ENCODE data around the gene MT1A.
A peak's percentile ranks its signal among the peaks of the same experiment; 100 is the strongest.
"Not testable (repeated sequence)": the region's sequence is repeated elsewhere in the genome, so short reads cannot be mapped to it uniquely, and the experiment has no call there.

Gene MT1A

DNA sequence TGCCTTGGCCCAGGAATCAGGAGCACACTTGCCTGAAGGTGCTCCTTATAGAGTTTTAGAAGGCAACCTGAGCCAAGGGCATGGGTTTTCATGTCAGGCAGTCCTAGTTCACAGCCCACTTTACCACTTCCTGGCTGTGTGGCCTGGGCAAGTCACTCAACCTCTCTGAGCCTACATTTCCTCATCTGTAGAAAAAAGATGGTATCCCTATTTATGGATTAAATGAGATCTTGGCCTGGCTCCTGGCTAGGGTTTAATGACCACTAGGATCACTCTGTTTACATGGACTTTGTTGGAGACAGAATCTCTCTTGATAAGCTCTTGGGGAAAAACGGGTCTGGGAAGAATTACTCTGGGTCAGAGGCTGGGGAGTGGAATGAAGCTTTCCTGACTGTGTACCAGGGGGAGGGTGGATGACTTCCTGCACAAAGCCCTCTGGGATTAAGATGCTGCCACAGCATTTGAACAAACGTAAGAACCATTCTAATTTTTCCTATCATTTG, 27.8 kb upstream of the MT1A start:
- no peak for DNase-seq

DNA sequence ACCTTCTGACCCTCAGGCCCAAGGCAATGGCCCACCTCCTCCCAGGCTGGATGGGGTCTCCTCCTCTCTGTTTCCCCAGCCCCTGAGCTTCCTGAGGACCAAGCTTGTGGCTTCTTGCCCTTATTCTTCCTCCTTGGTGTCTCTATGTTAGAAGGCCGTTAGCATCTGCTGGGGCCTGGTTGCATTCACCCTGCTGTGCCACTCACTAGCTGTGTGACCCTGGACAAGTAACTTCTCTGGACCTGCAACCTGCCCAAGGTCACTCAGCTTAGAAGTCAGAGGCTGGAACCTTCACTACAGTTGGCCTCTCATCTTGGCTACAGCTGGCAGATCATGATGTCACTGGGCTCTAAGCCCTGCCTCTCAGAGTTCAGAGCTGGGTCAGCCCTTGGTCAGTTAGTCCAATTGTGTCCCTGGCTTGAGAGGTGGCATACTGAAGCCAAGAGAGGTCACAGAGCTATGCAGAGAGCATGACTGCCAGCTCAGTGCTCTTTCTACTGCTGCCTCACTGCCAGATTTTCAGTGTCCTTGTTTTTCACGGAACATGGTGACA, 27.1 kb upstream of the MT1A start:
- no peak for DNase-seq

DNA sequence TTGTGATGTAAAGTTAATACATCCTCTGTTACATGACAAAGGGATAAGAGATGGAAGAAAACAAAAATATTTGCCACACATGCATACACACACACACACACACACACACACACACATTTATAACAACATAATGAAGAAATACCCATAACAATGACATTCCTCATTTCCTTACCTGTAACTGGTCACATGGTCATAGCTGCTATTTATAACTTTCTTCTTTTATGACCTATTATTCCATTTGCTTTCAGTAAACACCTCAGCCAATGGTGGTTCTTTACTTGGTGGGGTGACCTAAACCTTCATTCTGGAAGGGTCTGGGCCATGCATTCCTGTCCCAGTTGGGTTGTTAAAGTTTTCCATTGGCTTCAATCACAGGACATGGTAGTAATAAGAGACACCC, 24.8 kb upstream of the MT1A start:
- no peak for DNase-seq

DNA sequence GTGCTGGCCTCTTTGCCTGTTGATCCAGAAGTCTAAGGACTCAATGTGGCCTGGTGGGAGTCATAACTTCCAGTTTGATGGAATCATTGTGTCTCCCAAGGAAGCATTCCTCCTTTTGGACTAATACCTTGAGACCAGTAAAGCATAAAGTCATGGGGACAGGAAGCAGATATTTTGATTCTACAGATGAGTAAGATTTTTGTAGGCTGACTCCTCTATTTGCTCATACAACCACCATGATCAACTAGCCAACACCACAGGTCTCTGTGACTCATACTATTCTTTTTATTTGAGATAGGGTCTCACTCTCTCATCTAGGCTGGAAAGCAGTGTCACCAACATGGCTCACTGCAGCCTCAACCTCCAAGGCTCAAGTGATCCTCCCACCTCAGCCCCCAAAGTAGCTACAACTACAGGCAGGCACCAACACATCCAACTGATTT, 23.9 kb upstream of the MT1A start:
- no peak for DNase-seq

DNA sequence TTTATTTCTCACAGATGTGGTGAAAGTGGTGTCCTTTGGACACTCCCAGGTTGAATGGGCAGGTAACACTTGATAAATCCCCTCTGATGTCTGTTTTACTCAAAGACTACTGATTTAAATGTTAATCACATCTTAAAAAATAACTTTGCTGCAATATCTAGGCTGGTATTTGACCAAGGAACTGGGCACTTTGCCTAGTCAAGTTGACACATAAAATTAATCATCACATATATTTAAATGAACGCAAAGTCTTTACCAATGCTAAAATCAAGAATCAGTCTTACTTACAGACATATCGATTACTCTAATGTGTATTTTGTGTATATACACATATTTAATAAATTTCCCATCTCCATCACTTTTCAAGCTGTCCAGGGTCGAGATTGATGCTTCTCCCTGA, 23.1 kb upstream of the MT1A start:
- DNase-seq, result no peak

DNA sequence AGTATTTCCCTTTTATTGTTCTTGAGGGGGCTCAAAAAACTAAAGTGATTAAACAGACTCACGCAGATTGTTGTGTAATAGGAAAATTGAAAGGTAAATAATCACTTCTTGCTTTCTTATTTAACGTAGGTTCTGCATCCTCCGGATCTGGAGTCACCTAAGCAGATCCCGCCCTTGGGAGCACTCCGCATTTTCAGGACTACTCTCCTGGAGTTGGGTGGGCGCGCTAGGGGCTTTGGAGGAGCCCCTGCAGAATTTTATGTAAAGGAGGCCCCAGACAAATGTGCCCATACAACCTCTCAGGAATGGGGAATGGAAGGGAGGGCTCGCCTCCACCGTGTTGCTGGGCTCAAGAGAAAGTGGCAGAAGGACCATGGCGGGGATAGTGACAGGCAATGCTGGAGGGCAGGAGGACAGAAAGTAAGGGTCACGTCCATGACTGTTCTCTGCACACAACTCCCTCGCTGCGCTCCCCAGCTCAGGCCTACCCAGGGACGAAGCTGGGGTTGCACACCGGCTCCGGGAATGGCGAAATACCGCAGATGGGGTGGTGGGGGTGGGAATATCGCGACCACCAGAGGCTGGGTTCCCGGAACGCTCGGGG, 21.8 kb upstream of the MT1A start:
- no peak for DNase-seq

DNA sequence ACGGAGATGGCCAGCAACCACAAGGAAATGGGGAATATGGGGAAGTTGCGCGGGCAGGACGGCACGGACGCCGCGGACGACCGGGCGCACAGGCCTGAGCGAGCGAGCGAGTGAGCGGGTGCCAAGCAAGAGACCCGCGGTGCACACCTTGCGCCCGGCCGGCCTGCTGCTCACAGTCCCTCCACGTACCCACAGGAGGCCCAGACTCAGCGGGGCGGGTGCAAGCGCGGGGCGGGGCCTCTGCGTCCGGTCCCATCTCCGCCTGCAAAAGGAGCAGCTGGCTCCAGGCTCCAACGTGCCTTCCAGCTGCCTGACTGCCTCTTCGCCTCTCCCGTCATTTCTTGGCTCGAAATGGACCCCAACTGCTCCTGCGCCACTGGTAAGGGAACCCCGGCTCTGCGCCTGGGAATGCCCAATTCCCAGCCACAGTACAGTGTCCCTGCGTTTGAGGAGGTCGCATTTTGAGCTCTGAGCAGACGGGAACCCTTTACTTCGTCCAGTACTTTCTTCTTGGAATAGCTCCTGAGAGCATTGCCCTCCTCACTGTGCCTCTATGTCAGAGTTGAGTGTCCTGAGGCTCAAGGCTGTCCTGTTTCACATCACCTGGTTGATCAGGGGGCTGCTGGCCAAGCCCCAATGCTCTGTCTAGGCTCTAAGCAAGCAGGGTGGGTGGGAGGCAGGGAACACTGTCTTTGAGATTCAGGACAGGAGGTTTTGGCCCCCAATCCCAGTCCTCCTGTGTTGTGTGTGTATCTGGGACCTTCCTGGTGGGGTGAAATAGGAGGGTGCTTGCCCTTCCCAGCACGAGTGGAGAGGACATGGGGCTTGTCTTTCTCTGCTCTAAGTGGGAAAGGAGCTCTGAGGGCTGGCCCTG, 21.0 kb upstream of the MT1A start:
- DNase-seq, result peak; percentile 67

DNA sequence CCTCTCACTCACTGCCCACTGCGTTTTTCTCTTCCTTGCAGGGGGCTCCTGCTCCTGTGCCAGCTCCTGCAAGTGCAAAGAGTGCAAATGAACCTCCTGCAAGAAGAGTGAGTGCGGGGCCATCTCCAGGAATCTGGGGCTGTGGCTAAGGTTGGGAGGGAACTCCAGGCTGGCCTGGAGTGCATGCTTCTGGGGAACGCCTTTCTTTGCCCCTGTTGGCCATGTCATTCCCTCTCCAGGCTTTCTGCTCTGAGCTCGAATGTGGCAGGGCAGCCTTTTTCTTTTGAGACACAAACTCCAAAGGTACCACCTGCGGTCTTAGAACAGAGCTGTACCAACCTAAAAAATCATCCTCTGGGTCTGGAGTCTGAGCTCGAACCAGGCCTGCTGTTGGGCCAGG, 20.3 kb upstream of the MT1A start:
- DNase-seq, result no peak

DNA sequence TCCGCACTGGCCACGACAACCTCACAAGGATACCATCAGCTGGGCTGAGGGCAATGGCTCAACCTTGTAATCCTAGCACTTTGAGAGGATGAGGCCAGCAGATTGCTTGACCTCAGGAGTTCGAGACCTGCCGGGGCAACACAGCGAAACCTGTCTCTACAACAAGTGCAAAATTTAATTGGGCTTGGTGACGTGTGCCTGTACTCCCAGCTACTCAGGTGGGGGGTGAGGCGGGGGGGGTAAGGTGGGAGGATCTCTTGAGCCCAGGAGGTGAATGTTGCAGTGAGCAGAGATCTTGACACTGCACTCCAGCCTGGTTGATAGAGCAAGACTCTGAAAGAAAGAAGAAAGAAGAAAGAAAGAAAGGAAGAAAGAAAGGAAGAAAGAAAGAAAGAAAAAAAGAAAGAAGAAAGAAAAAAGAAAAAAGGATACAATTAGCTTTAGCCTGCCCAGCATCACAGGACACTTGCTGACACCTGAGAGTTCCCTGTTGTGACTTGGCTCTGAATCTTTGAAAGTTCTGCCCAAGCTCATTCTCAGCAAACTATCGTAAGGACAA, 18.0 kb upstream of the MT1A start:
- DNase-seq, result no peak

DNA sequence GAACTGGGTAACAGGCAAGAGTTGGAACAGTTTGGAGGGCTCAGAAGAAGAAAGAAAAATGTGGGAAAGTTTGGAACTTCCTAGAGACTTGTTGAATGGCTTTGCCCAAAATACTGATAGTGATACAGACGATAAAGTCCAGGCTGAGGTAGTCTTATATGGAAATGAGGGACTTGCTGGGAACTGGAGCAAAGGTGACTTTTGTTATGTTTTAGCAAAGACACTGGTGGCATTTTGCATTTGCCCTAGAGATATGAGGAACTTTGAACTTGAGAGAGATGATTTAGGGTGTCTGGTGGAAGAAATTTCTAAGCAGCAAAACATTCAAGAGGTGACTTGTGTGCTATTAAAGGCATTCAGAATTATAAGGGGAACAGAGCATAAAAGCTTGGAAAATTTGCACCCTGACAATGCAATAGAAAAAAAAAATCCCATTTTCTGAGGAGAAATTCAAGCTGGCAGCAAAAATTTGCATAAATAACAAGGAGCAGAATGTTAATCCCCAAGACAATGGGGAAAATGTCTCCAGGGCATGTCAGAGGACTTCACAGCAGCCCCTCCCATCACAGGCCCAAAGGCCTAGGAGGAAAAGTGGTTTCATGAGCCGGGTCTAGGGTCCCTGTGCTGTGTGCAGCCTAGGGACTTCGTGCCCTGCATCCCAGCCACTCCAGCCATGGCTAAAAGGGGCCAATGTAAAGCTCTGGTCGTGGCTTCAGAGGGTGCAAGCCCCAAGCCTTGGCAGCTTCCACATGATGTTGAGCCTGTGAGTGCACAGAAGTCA, 16.6 kb upstream of the MT1A start:
- DNase-seq, result not testable (repeated sequence)

DNA sequence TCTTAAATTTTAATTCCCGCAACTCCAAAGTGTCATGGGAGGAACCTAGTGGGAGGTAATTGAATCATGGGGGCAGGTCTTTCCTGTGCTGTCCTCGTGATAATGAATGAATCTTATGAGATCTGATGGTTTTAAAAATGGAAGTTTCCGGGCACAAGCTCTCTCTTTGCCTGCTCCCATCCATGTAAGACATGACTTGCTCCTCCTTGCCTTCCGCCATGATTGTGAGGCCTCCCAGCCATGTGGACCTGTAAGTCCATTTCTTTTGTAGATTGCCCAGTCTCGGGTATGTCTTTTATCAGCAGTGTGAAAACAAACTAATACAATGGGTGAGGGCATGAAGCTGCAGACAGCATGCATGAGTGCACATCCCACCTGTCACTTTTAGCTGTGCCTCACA, 15.3 kb upstream of the MT1A start:
- not testable (repeated sequence) for DNase-seq

DNA sequence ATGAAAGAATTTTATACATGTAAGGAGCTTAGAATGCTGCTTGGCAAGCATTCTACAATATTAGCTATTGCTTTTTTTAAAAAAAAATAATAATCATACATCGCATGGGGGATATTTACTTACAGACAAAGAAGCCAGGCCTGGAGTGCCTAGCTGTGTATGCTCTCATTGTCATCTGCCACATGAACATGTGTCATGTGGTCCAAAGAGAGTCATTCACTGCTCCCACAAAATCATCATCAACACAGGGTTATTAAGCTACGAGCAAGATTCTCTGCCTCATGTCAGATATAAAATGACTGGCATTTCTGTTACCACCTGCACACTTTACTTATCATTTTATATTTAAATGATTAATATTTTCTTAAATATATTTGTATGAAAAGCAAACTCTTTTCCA, 14.8 kb upstream of the MT1A start:
- DNase-seq, result no peak

DNA sequence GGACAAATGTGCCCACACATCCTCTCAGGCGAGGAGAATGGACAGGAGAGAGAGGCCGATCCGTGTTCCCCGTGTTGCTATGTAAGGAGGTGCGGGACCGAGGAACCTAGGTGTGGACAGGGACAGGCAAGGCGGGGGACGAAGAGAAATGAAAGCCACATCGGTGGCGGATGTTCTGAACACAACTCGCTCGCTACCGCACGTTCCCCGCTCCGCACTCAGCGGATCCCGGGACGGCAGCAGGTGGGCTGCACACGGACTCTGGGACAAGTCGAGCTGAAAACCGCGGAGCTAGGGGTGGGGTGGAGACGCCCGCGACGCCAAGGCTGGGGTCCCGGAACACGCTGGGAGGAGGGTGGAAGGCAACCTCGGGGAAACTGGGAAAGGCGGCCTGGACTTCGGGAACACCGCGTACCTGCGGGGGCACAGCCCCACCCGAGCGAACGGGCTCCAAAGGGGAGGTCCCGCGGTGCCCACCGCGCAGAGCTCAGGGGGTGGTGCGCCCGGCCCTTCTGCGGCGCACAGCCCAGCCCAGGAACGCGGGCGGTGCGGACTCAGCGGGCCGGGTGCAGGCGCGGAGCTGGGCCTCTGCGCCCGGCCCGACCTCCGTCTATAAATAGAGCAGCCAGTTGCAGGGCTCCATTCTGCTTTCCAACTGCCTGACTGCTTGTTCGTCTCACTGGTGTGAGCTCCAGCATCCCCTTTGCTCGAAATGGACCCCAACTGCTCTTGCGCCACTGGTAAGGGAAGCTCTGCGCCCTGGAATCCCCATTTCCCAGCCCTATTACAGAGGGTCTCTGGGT, 13.1 kb upstream of the MT1A start, which contains the start of gene MT1E:
TSS of gene MT1E (plus strand) at position 642 of the 803 bp plus-strand sequence. CDS start at position 713, 71 bp downstream.
- peak; percentile 79 for DNase-seq

DNA sequence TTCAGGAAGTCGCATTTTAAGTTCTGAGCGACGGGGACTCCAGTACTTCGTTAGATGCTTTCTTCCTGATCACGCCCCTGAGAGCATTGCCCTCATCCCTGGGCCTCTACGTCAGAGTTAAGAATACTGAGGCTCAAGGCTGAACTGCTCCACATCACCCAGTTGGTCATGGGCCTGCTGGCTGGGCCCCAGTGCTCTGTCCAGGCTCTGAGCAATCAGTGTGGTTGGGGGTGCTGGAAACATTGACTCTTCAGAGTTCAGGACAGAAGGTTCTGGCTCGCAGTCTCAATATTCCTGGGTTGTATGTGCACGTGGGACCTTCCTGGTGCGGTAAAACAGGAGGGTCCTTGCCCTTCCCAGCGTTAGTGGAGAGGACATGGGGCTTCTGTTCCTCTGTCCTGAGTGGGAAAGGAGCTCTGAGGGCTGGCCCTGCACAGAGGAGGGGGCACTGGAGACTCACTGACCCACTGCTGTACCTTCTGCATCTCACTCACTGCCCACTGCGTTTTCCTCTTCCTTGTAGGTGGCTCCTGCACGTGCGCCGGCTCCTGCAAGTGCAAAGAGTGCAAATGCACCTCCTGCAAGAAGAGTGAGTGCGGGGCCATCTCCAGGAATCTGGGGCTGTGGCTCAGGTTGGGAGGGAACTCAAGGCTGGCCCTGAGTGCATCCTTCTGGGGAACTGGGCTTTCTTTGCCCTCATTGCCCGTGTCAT, 12.4 kb upstream of the MT1A start:
- DNase-seq, result no peak

DNA sequence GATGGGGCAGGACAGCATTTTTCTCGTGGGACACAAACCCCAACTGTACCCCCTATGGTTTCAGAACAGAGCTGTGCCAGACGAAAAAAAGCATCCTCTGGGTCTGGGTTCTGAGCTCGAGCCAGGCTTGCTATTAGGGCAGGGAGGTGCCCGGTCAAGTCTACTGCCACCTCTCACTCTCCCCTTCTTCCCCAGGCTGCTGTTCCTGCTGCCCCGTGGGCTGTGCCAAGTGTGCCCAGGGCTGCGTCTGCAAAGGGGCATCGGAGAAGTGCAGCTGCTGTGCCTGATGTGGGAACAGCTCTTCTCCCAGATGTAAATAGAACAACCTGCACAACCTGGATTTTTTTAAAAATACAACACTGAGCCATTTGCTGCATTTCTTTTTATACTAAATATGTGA, 11.8 kb upstream of the MT1A start:
- DNase-seq, result no peak

DNA sequence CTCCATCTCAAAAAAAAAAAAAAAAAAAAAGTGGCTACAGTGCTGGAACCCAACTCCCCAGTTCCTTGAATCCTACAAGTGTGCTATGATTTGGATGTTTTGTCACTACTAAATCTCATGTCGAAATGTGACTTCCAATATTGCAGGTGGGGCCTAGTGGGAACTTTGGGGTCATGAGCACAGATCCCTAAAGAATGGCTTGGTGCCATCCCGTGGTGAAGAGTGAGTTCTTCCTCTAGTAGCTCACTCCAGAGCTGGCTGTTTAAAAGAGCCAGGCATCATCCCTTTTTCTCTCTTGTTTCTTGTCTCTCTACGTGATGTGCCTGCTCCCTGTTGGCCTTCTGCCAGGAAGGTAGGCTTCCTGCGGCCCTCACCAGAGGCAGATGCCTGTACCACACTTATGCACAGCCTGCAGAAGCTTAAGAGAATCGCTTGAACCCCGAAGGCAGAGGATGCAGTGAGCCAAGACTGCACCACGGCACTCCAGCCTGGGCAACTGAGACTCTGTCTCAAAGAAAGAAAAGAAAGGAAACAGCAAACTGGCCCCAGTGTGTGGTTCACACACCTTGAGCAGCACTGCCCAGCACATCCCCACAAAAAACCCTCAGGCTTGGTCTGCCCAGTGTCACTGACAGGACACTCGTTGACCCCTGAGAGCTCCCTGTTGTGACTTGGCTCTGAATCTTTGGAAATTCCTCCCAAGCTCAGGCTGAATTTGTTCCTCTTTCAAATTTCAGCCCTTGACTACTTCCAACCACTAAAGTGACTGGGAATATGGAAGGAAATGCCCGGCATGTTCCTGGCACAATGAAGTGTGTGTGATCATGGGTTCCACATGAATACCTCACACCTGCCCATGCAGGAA, 9.7 kb upstream of the MT1A start:
- DNase-seq, result no peak

DNA sequence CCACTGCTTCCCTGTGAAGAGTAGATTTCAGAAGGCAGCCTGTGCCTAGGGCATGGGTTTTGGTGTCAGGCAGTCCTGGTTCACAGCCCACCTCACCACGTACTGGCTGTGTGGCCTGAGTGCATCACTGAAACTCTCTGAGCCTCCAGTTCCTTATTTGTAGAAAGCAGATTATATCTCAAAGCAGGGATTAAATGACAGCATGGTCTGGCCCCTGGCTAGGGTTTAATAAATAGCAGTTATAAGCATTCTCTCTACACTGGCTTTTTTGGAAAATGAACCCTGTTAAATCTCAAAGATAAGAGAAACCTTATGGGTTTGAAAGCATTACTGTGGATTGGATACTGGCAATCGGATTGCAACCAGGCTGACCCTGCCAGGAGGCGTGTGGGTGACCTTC, 8.9 kb upstream of the MT1A start:
- DNase-seq, result no peak

DNA sequence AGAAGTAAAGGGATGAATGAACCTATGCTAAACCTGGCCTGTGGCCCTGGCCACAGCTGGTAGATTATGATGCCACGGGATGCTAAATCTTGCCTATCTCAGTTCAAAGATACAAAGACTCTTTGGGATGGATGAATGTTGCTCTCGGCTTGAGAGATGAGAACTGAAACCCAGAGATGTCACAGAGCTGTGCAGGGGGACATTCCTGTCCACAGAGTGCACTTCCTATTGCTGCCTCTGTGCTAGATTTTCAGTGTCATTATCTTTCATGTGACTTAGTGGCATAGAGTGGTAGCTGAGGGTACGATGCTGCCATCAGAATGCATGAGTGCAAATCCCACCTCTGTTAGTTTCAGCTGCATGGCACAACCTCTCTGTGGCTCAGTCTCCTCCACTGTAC, 8.3 kb upstream of the MT1A start:
- DNase-seq, result no peak

DNA sequence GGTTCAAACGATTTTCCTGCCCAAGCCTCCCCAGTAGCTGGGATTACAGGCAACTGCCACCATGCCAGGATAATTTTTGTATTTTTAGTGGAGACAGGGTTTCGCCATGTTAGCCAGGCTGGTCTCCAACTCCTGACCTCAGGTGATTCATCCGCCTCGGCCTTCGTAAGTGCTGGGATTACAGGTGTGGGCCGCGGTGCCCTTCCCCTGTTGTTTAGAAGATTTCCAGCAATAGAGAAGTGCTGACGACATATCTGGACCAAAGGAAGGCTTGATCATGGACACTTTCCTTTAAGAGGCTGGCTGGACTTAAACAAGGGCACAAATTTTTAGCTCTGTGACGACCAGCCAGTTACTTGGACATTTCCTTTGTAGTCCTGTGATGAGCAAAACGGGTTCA, 7.3 kb upstream of the MT1A start:
- no peak for DNase-seq

DNA sequence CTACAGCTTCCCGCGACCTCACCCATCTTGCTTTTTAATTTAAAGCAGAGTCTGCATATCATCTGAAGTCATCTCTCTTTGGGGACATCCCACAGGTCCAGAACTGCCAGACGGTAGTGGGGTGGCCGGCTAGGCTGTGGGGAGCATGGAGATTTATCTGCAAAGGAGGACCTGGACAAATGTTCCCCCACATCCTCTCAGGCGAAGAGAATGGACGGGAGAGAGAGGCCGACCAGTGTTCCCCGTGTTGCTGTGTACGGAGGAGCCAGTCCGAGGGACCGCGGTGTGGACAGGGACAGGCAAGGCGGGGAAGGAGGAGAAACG, 6.7 kb upstream of the MT1A start:
- no peak for DNase-seq

Measured in stimulated activated CD4-positive, alpha-beta T cell treated with anti-CD3 and anti-CD28 coated beads, Interleukin-4, amount 100 ng/mL, for 1 hour (primary cell).